CD8-positive, alpha-beta memory T cell (primary cell): ENCODE measurements around the gene SLC30A2. TPM values are rescaled to one million over a fixed set of nuclear protein-coding genes. Genes with fewer than 3 reads are reported as not detected.
"Not testable (repeated sequence)": the region's sequence is repeated elsewhere in the genome, so short reads cannot be mapped to it uniquely, and the experiment has no call there.

Experiments used
- CTCF ChIA-PET: fragments of 350-600 bp; sonication (Branson Sonifier 250); formaldehyde crosslinking; loops from one replicate; lab custom pipeline; 2021; ENCODE audit warnings: antibody characterized with exemption; lab: Charles Lee
- POLR2A ChIA-PET: fragments of 350-600 bp; sonication (Branson Sonifier 250); formaldehyde crosslinking; loops from one replicate; lab custom pipeline; 2021; ENCODE audit warnings: antibody characterized with exemption; lab: Charles Lee
- DNase-seq, 5 donors: peaks; one replicate each; pipeline versions ENCODE4 v3.0.0 to v3.0.0-alpha.2; 2020 to 2022; ENCODE audit warnings: mixed read lengths in 1 of 5
- H3K27ac ChIP-seq: one replicate; pipeline ENCODE4 v1.7.0; 2013; ENCODE audit warnings: low read depth, mild to moderate bottlenecking, low read length, moderate library complexity
- H3K27me3 ChIP-seq: 2 replicates; pipeline ENCODE4 v1.7.0; 2013; ENCODE audit warnings: low read length, mild to moderate bottlenecking; ENCODE audit not compliant: insufficient read depth, poor library complexity, severe bottlenecking
- H3K36me3 ChIP-seq: 2 replicates; pipeline ENCODE4 v1.7.0; 2013; ENCODE audit warnings: mild to moderate bottlenecking, low read length, moderate library complexity; ENCODE audit not compliant: insufficient read depth
- H3K4me1 ChIP-seq: 2 replicates; pipeline ENCODE4 v1.7.0; 2013; ENCODE audit warnings: mild to moderate bottlenecking, low read length, moderate library complexity; ENCODE audit not compliant: insufficient read depth
- H3K4me3 ChIP-seq: 2 replicates; pipeline ENCODE4 v1.7.0; 2013; ENCODE audit warnings: mild to moderate bottlenecking, low read length
- H3K9me3 ChIP-seq: 2 replicates; pipeline ENCODE4 v1.7.0; 2013; ENCODE audit warnings: mild to moderate bottlenecking, low read length
- H3K27ac Mint-ChIP-seq, 8 donors: one replicate each; pipeline ENCODE4 v1.8.0; 2020 to 2021; ENCODE audit warnings: mixed read lengths in 8 of 8, mild to moderate bottlenecking in 6 of 8, inconsistent platforms in 3 of 8, moderate library complexity in 3 of 8
- H3K27me3 Mint-ChIP-seq, 2 donors: one replicate each; pipeline ENCODE4 v1.8.0; 2020 to 2021; ENCODE audit warnings: mixed read lengths in 2 of 2, mild to moderate bottlenecking in 1 of 2, moderate library complexity in 1 of 2
- H3K36me3 Mint-ChIP-seq, 3 donors: one replicate each; pipeline ENCODE4 v1.8.0; 2020 to 2021; ENCODE audit warnings: mixed read lengths in 3 of 3, inconsistent platforms in 1 of 3, mild to moderate bottlenecking in 1 of 3
- H3K4me1 Mint-ChIP-seq, 3 donors: one replicate each; pipeline ENCODE4 v1.8.0; 2020 to 2021; ENCODE audit warnings: mixed read lengths in 3 of 3, inconsistent platforms in 1 of 3, mild to moderate bottlenecking in 1 of 3
- H3K4me3 Mint-ChIP-seq, 7 donors: one replicate each; pipeline ENCODE4 v1.8.0; 2020 to 2021; ENCODE audit warnings: mixed read lengths in 7 of 7, mild to moderate bottlenecking in 6 of 7, moderate library complexity in 4 of 7, inconsistent platforms in 2 of 7
- H3K9me3 Mint-ChIP-seq, 5 donors: one replicate each; pipeline ENCODE4 v1.8.0; 2020 to 2022; ENCODE audit warnings: mixed read lengths in 5 of 5, mild to moderate bottlenecking in 3 of 5, moderate library complexity in 2 of 5, inconsistent platforms in 1 of 5
- polyA plus RNA-seq: library from polyadenylated mRNA; unstranded; fragments of 300-500 nt; fragmentation: Illumina TruSeq; gene quantifications from one replicate; pipeline ENCODE4 v1.2.3, GENCODE V29; 2021
- total RNA-seq, 2 experiments: library from RNA; stranded (reverse); gene quantifications; one replicate each; pipeline ENCODE4 v1.2.3, GENCODE V29; 2021

SLC30A2 gene
- total RNA-seq (not detected), polyA plus RNA-seq (not detected)

- Mint-ChIP-seq H3K4me3 (peak within 1 kb of the TSS in 1 of 7 donors; percentile 49), H3K27ac (no peak within 1 kb of the TSS), H3K27me3 (peaks cover 41 to 71% of the 10 kb centered on the region in 2 donors), H3K4me1 (peaks cover 0 to 7% (median 3%) of the 10 kb centered on the region in 3 donors), H3K36me3 (no peaks in the 10 kb centered on the region), H3K9me3 (no peaks in the 10 kb centered on the region)
- H3K4me1 ChIP-seq: no peaks in the 10 kb centered on the region
- H3K36me3 ChIP-seq: no peaks in the 10 kb centered on the region
- no peaks in the 10 kb centered on the region for H3K9me3 ChIP-seq
- H3K27me3 ChIP-seq: peaks cover 30% of the 10 kb centered on the region
- H3K4me3 ChIP-seq: no peak within 1 kb of the TSS
- POLR2A ChIA-PET: no interaction called here
- H3K27ac ChIP-seq: no peak within 1 kb of the TSS
- CTCF ChIA-PET: interaction anchor here (1.7 kb wide), 1 partner anchor 9 kb away, joined by 5 read pairs; no protein-coding TSS in a partner anchor
- no peak for DNase-seq
Observed at GRCh38 chr1:26045722-26046245, at the start of gene SLC30A2. Gene SLC30A2 (minus strand): TSS chr1:26046118. CDS start chr1:26045896, 222 bp downstream.

DNA sequence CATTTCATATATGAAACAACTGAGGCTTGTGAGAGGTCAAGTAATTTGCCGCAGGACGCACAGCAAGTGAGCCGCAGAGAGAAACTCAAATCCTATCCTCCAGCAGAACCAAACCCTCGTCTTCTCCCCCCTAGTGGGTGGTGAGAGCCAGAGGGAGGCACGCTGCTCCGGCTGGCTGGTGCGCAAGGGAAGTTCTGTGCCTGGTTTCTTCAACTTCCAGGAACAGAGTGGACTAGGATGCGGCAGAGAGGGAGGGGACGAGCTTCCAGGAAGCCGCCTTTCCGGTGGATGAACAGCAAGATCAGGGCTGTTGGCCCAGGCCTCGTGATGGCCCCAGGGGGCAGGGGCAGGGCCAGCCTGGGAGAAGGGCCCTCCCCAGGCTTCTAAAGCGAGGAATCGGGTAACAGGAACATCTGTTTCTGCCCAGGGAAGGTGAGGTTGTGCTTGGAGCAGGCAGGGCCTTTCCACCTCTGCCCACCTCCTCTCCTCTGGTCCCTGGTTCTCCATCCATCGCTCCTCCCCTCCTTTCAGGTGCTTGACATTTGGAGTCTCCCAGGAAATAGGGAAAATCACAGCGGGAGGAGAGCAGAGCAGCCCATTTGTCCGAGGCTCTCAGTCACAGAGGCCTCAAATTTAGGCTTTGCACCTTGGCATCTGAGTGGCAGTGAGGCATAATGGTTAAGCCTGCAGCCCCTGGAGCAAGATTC lies 48.9 kb upstream of the SLC30A2 start:
- H3K4me1 Mint-ChIP-seq: no peaks in the 10 kb centered on the region
- CTCF ChIA-PET: no interaction called here
- H3K27me3 Mint-ChIP-seq: peaks cover 17 to 28% of the 10 kb centered on the region in 2 donors
- H3K27ac Mint-ChIP-seq: no peak overlapping the region
- H3K36me3 Mint-ChIP-seq: no peaks in the 10 kb centered on the region
- no peak overlapping the region for H3K4me3 ChIP-seq
- DNase-seq: no peak
- peak overlapping the region; percentile 5 for H3K27ac ChIP-seq
- no peaks in the 10 kb centered on the region for H3K4me1 ChIP-seq
- H3K9me3 Mint-ChIP-seq: peaks cover 0 to 2% (median 0%) of the 10 kb centered on the region in 5 donors
- no peaks in the 10 kb centered on the region for H3K36me3 ChIP-seq
- H3K4me3 Mint-ChIP-seq: peak overlapping the region in 1 of 7 donors; percentile 59
- POLR2A ChIA-PET: no interaction called here
- H3K27me3 ChIP-seq: no peaks in the 10 kb centered on the region
- no peaks in the 10 kb centered on the region for H3K9me3 ChIP-seq

- Histone ChIP-seq H3K4me3 (no peak overlapping the region), H3K27ac (peak overlapping the region; percentile 5), H3K36me3 (no peaks in the 10 kb centered on the region), H3K9me3 (no peaks in the 10 kb centered on the region), H3K27me3 (no peaks in the 10 kb centered on the region), H3K4me1 (no peaks in the 10 kb centered on the region)
- Mint-ChIP-seq H3K27me3 (peaks cover 20 to 32% of the 10 kb centered on the region in 2 donors), H3K36me3 (no peaks in the 10 kb centered on the region), H3K4me1 (no peaks in the 10 kb centered on the region), H3K4me3 (peak overlapping the region in 1 of 7 donors; percentile 59), H3K9me3 (peaks cover 0 to 2% (median 0%) of the 10 kb centered on the region in 5 donors), H3K27ac (no peak overlapping the region)
- ChIA-PET CTCF (no interaction called here), POLR2A (no interaction called here)
- no peak for DNase-seq
Observed at GRCh38 chr1:26094076-26094669, 48.3 kb upstream of the SLC30A2 start.

DNA sequence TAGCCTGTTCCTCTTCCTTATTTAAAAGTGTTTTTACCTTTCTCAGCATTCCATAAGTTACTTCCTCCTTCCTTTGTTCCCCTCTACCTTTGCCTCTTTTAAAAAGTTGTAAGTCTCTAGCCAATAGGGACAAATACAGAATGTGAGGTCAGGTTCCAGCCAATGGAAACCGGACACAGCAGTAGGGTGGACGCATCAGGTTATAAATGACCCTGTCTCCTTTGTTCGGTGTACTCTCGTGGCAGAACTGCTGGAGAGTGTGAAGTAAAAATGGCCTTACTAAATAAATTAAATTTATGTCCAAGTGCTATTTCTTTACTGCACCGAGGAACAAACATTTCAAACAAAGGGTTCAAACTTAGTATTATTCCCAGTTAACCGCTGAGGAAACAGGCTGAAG lies 47.7 kb upstream of the SLC30A2 start:
- H3K36me3 Mint-ChIP-seq, H3K4me1 ChIP-seq, H3K9me3 Mint-ChIP-seq, H3K36me3 ChIP-seq, H3K4me3 Mint-ChIP-seq, H3K27ac Mint-ChIP-seq, CTCF ChIA-PET, H3K4me3 ChIP-seq, H3K27me3 ChIP-seq, DNase-seq, H3K27ac ChIP-seq, H3K9me3 ChIP-seq, POLR2A ChIA-PET, H3K4me1 Mint-ChIP-seq: not testable (repeated sequence)
- H3K27me3 Mint-ChIP-seq: peaks cover 24 to 36% of the 10 kb centered on the region in 2 donors

- no peaks in the 10 kb centered on the region for H3K4me1 Mint-ChIP-seq
Observed at GRCh38 chr1:26092422-26092821, 46.5 kb upstream of the SLC30A2 start.

GRCh38 chr1:26090893-26091292 lies 45.0 kb upstream of the SLC30A2 start:
- ChIA-PET POLR2A (interaction anchor here (0.6 kb wide), 1 partner anchor 1161 kb away, joined by 4 read pairs; no protein-coding TSS in a partner anchor), CTCF (interaction anchor here (1.2 kb wide), 1 partner anchor 35 kb away, joined by 3 read pairs; no protein-coding TSS in a partner anchor)
- no peak overlapping the region for H3K4me3 Mint-ChIP-seq
- no peak for DNase-seq
- no peaks in the 10 kb centered on the region for H3K27me3 ChIP-seq
- no peaks in the 10 kb centered on the region for H3K9me3 ChIP-seq
- H3K9me3 Mint-ChIP-seq: peaks cover 0 to 2% (median 0%) of the 10 kb centered on the region in 5 donors
- H3K27me3 Mint-ChIP-seq: peaks cover 31 to 44% of the 10 kb centered on the region in 2 donors
- no peak overlapping the region for H3K27ac ChIP-seq
- H3K4me3 ChIP-seq: no peak overlapping the region
- H3K4me1 ChIP-seq: no peaks in the 10 kb centered on the region
- no peaks in the 10 kb centered on the region for H3K36me3 ChIP-seq
- H3K27ac Mint-ChIP-seq: peak overlapping the region in 1 of 8 donors; percentile 8
- no peaks in the 10 kb centered on the region for H3K4me1 Mint-ChIP-seq
- no peaks in the 10 kb centered on the region for H3K36me3 Mint-ChIP-seq

More at GRCh38 chr1:26092422-26092821, 46.5 kb upstream of the SLC30A2 start:
- ChIA-PET POLR2A (no interaction called here), CTCF (no interaction called here)
- Histone ChIP-seq H3K9me3 (no peaks in the 10 kb centered on the region), H3K27me3 (no peaks in the 10 kb centered on the region), H3K27ac (no peak overlapping the region), H3K4me1 (no peaks in the 10 kb centered on the region), H3K4me3 (no peak overlapping the region), H3K36me3 (no peaks in the 10 kb centered on the region)
- H3K27me3 Mint-ChIP-seq: peaks cover 29 to 36% of the 10 kb centered on the region in 2 donors
- no peak for DNase-seq
- no peak overlapping the region for H3K27ac Mint-ChIP-seq
- no peaks in the 10 kb centered on the region for H3K36me3 Mint-ChIP-seq
- peaks cover 0 to 2% (median 0%) of the 10 kb centered on the region in 5 donors for H3K9me3 Mint-ChIP-seq
- H3K4me3 Mint-ChIP-seq: no peak overlapping the region

DNA sequence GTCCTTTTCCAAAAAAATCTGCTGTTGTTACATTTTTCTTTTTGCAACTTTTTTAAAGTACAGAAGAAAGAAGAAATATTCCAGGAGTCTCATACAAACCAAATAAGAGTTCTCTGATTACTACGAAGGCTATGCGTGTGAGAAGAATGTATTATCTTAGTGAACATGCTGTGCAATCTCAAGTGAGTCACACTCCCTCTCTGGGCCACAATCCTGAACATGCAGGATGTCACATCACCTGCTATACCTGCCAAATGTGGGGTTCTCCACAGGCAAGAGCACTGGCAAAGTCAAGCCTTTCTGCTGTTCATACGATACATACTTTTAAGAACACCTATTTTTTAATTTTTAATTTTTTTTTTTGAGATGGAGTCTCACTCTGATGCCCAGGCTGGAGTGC lies 43.2 kb upstream of the SLC30A2 start:
- no peak for DNase-seq
- Mint-ChIP-seq H3K4me1 (no peaks in the 10 kb centered on the region), H3K36me3 (no peaks in the 10 kb centered on the region), H3K27ac (no peak overlapping the region), H3K9me3 (peaks cover 0 to 2% (median 0%) of the 10 kb centered on the region in 5 donors), H3K27me3 (peaks cover 36 to 57% of the 10 kb centered on the region in 2 donors), H3K4me3 (no peak overlapping the region)
- Histone ChIP-seq H3K4me3 (no peak overlapping the region), H3K27ac (no peak overlapping the region), H3K9me3 (no peaks in the 10 kb centered on the region), H3K27me3 (no peaks in the 10 kb centered on the region), H3K36me3 (no peaks in the 10 kb centered on the region), H3K4me1 (no peaks in the 10 kb centered on the region)
- POLR2A ChIA-PET: no interaction called here
- CTCF ChIA-PET: no interaction called here

- H3K27me3 Mint-ChIP-seq: peaks cover 26 to 38% of the 10 kb centered on the region in 2 donors
- Histone ChIP-seq H3K27ac (no peak overlapping the region), H3K27me3 (no peaks in the 10 kb centered on the region), H3K36me3 (no peaks in the 10 kb centered on the region), H3K4me1 (no peaks in the 10 kb centered on the region), H3K9me3 (no peaks in the 10 kb centered on the region), H3K4me3 (no peak overlapping the region)
- CTCF ChIA-PET: no interaction called here
- no peaks in the 10 kb centered on the region for H3K9me3 Mint-ChIP-seq
- H3K27ac Mint-ChIP-seq: no peak overlapping the region
- H3K4me1 Mint-ChIP-seq: no peaks in the 10 kb centered on the region
- H3K4me3 Mint-ChIP-seq: no peak overlapping the region
- POLR2A ChIA-PET: no interaction called here
- H3K36me3 Mint-ChIP-seq: no peaks in the 10 kb centered on the region
- no peak for DNase-seq
Observed at GRCh38 chr1:26084844-26085243, 38.9 kb upstream of the SLC30A2 start.
